B cell (primary cell): Measurements from ENCODE around the gene ZNF428. TPM values are rescaled to one million over a fixed set of nuclear protein-coding genes. Genes with fewer than 3 reads are reported as not detected.

Source experiments
- ATAC-seq: fragments of 200-7000 bp; cut with Tn5 transposase; one replicate; pipeline ENCODE4 v1.10.0; 2021; ENCODE audit warnings: low read depth, mild to moderate bottlenecking, moderate number of reproducible peaks, moderate library complexity
- CTCF ChIA-PET: fragments of 350-600 bp; sonication (Branson Sonifier 250); formaldehyde crosslinking; loops from one replicate; lab custom pipeline; 2021; ENCODE audit warnings: antibody characterized with exemption, inconsistent platforms; lab: Charles Lee
- POLR2A ChIA-PET: fragments of 350-600 bp; sonication (Branson Sonifier 250); formaldehyde crosslinking; loops from one replicate; lab custom pipeline; 2021; ENCODE audit warnings: antibody characterized with exemption; lab: Charles Lee
- DNase-seq: peaks from one replicate; pipeline ENCODE4 v3.0.0; 2013
- H2AFZ ChIP-seq: 2 replicates; pipeline ENCODE4 v1.6.1; 2012; ENCODE audit warnings: mild to moderate bottlenecking, low read depth, low read length; ENCODE audit not compliant: insufficient read depth, poor library complexity, severe bottlenecking
- H3K27ac ChIP-seq, 2 donors: 1 replicate in 1 of 2; 2 replicates in 1 of 2; pipeline ENCODE4 v1.5.1; 2012 to 2013; ENCODE audit warnings: low read length in 2 of 2, mild to moderate bottlenecking in 2 of 2, moderate library complexity in 1 of 2
- H3K27me3 ChIP-seq, 4 experiments: fragments of 200-600 bp in 1 of 4; sonication (generic) in 1 of 4; replicated peaks in 1 of 4; 1 replicate in 2 of 4; 2 replicates in 2 of 4; pipeline versions ENCODE4 v1.6.1 to v1.7.0; 2013 to 2016; ENCODE audit warnings: low read length in 3 of 4, mild to moderate bottlenecking in 2 of 4, mixed read lengths in 1 of 4, moderate library complexity in 1 of 4; ENCODE audit not compliant: insufficient read depth in 4 of 4, control insufficient read depth in 3 of 4; ENCODE audit errors: control extremely low read depth in 1 of 4
- H3K36me3 ChIP-seq, 2 experiments: replicated peaks in 1 of 2; 1 replicate in 1 of 2; 2 replicates in 1 of 2; pipeline versions ENCODE4 v1.6.1 to v1.7.1; 2013; ENCODE audit warnings: low read length in 1 of 2; ENCODE audit not compliant: insufficient read depth in 2 of 2, control insufficient read depth in 1 of 2; ENCODE audit errors: control extremely low read depth in 1 of 2, extremely low read depth in 1 of 2
- H3K4me1 ChIP-seq, 2 donors: fragments of 200-600 bp in 1 of 2; sonication (generic) in 1 of 2; 1 replicate in 1 of 2; 2 replicates in 1 of 2; pipeline versions ENCODE4 v1.5.1 to v1.6.1; 2013 to 2017; ENCODE audit warnings: low read length in 2 of 2; ENCODE audit not compliant: control insufficient read depth in 2 of 2, insufficient read depth in 2 of 2
- H3K4me2 ChIP-seq: replicated peaks from 2 replicates; pipeline ENCODE3; 2012; ENCODE audit warnings: mild to moderate bottlenecking, low read depth, low read length; ENCODE audit not compliant: poor library complexity, severe bottlenecking
- H3K4me3 ChIP-seq, 5 experiments: fragments of 200-600 bp in 1 of 5; sonication (generic) in 1 of 5; 1 replicate in 3 of 5; 2 replicates in 2 of 5; pipeline versions ENCODE4 v1.5.1 to v1.7.0; 2011 to 2016; ENCODE audit warnings: low read length in 4 of 5, mild to moderate bottlenecking in 4 of 5, low read depth in 2 of 5, control low read depth in 1 of 5, moderate library complexity in 1 of 5; ENCODE audit not compliant: insufficient read depth in 1 of 5; ENCODE audit errors: control extremely low read depth in 1 of 5, extremely low read depth in 1 of 5
- H3K79me2 ChIP-seq: fragments of 200-600 bp; sonication (generic); one replicate; pipeline ENCODE4 v1.6.0; 2016; ENCODE audit warnings: low read length; ENCODE audit not compliant: control insufficient read depth, insufficient read depth
- H3K9ac ChIP-seq: fragments of 200-600 bp; sonication (generic); 2 replicates; pipeline ENCODE4 v1.6.1; 2017; ENCODE audit warnings: mild to moderate bottlenecking, low read length, moderate library complexity
- H3K9me3 ChIP-seq, 3 donors: one replicate each; pipeline versions ENCODE4 v1.6.1 to v1.7.1; 2013; ENCODE audit warnings: low read length in 2 of 3; ENCODE audit not compliant: control insufficient read depth in 2 of 3, insufficient read depth in 1 of 3; ENCODE audit errors: control extremely low read depth in 1 of 3
- H4K20me1 ChIP-seq: 2 replicates; pipeline ENCODE4 v1.6.0; 2012; ENCODE audit warnings: mild to moderate bottlenecking, low read length; ENCODE audit not compliant: insufficient read depth, control insufficient read depth, poor library complexity, severe bottlenecking
- H3K27ac Mint-ChIP-seq: one replicate; pipeline ENCODE4 v1.8.0; 2021; ENCODE audit warnings: mixed read lengths
- H3K27me3 Mint-ChIP-seq: one replicate; pipeline ENCODE4 v1.8.0; 2021; ENCODE audit warnings: mixed read lengths
- H3K4me1 Mint-ChIP-seq: one replicate; pipeline ENCODE4 v1.8.0; 2021; ENCODE audit warnings: mixed read lengths
- H3K4me3 Mint-ChIP-seq: one replicate; pipeline ENCODE4 v1.8.0; 2021; ENCODE audit warnings: mixed read lengths
- H3K9me3 Mint-ChIP-seq: one replicate; pipeline ENCODE4 v1.8.0; 2022; ENCODE audit warnings: mixed read lengths; ENCODE audit not compliant: insufficient read depth
- CTCF ChIP-seq: fragments of 200-600 bp; IDR thresholded peaks from one replicate; pipeline ENCODE4 v1.8.0; 2022; ENCODE audit warnings: antibody characterized with exemption, mild to moderate bottlenecking
- EZH2 ChIP-seq: IDR thresholded peaks from 2 replicates; pipeline ENCODE4 v1.6.1; 2012; ENCODE audit warnings: borderline replicate concordance, low read depth, mild to moderate bottlenecking, moderate library complexity, low read length; ENCODE audit not compliant: insufficient read depth, poor library complexity, severe bottlenecking
- WGBS: methylation state at CpG from one replicate; pipeline ENCODE4 v1.1.5; 2013; ENCODE audit warnings: missing lambda C conversion rate; ENCODE audit not compliant: insufficient coverage; 5-methylcytosine and 5-hydroxymethylcytosine counted together
- intact Hi-C: fragments of 100-400 bp; cut with micrococcal nuclease; formaldehyde crosslinking; loops from one replicate; pipeline ENCODE4 v1.10.0; 2022
- polyA plus RNA-seq: library from polyadenylated mRNA; depleted of rRNA; stranded (reverse); fragments of >200 nt; gene quantifications from 2 replicates; pipeline ENCODE4 v1.2.3, GENCODE V29; 2012
- total RNA-seq, 2 donors: library from RNA; stranded (reverse); fragments of 120-200 nt in 1 of 2; gene quantifications; 1 replicate in 1 of 2; 2 replicates in 1 of 2; pipeline versions ENCODE4 v1.2.3 to v1.2.4, GENCODE V29; 2013 to 2022

The ZNF428 gene
- total and polyA plus RNA-seq, 2 donors (not counting 1 experiment from before 2014, with no cell fraction given) = 16.9 to 19.7 TPM

GRCh38 chr19:43658001-43658400, 38.6 kb upstream of the ZNF428 start:
- ChIA-PET POLR2A (no interaction called here), CTCF (interaction anchor here (1.1 kb wide), 1 partner anchor 88 kb away, joined by 3 read pairs; no protein-coding TSS in a partner anchor)
- H3K27ac Mint-ChIP-seq = no peak overlapping the region
- Histone ChIP-seq H4K20me1 (no peaks in the 10 kb centered on the region), H3K36me3 (no peaks in the 10 kb centered on the region), H3K79me2 (no peaks in the 10 kb centered on the region), H3K9me3 (peaks cover 0 to 21% (median 2%) of the 10 kb centered on the region in 3 donors), H3K4me2 (no peak overlapping the region), H3K27me3 (no peaks in the 10 kb centered on the region), H3K9ac (no peak overlapping the region), H3K27ac (no peak overlapping the region), H3K4me1 (no peaks in the 10 kb centered on the region), H2AFZ (no peak overlapping the region), H3K4me3 (no peak overlapping the region)
- H3K4me3 Mint-ChIP-seq = no peak overlapping the region
- no peak for TF ChIP-seq CTCF
- no peak for TF ChIP-seq EZH2
- no peaks in the 10 kb centered on the region for H3K4me1 Mint-ChIP-seq
- WGBS = 75% methylated on average over 1 of the region's 2 CpGs
- H3K9me3 Mint-ChIP-seq = peaks cover 3% of the 10 kb centered on the region
- intact Hi-C loops = no loop called here
- H3K27me3 Mint-ChIP-seq = peaks cover 3% of the 10 kb centered on the region
- DNase-seq (no peak), ATAC-seq (no peak)

DNA sequence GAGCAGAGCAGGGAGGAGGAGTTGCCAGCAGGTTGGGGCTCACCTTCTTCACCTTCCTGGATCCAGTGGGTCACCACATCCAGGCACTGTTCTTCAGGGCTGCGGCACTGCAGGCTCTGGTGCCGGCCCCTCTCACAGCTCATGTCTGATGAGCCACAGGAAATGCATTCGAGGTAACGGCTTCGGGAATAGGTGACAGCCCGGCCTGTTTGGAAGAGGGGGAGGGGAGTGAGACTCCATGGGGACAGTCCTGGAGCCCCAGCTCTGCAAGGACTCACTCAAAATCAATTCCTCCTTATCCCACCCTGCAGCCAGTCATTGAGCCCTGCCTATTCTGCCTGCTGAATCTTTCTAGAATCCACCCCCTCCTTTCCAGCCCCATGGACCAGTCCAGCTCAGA, 37.0 kb upstream of the ZNF428 start:
- Histone ChIP-seq H4K20me1 (no peaks in the 10 kb centered on the region), H2AFZ (no peak overlapping the region), H3K9ac (no peak overlapping the region), H3K4me1 (peaks cover 0 to 5% of the 10 kb centered on the region in 2 donors), H3K36me3 (no peaks in the 10 kb centered on the region), H3K4me2 (no peak overlapping the region), H3K27me3 (no peaks in the 10 kb centered on the region), H3K27ac (no peak overlapping the region), H3K9me3 (peaks cover 0 to 21% (median 2%) of the 10 kb centered on the region in 3 donors), H3K4me3 (no peak overlapping the region), H3K79me2 (no peaks in the 10 kb centered on the region)
- DNase-seq = no peak
- CTCF ChIA-PET = interaction anchor here (1.0 kb wide), 1 partner anchor 209 kb away, joined by 3 read pairs; no protein-coding TSS in a partner anchor
- no peak for TF ChIP-seq EZH2
- no peak for TF ChIP-seq CTCF
- H3K4me1 Mint-ChIP-seq = peaks cover 3% of the 10 kb centered on the region
- H3K27ac Mint-ChIP-seq = no peak overlapping the region
- peaks cover 3% of the 10 kb centered on the region for H3K27me3 Mint-ChIP-seq
- no peak for ATAC-seq
- no peak overlapping the region for H3K4me3 Mint-ChIP-seq
- intact Hi-C loops = no loop called here
- 100% methylated on average over 2 of the region's 6 CpGs for WGBS
- POLR2A ChIA-PET = no interaction called here
- H3K9me3 Mint-ChIP-seq = peaks cover 3% of the 10 kb centered on the region
